ENCODE results near the gene COMP.

The COMP gene

DNA sequence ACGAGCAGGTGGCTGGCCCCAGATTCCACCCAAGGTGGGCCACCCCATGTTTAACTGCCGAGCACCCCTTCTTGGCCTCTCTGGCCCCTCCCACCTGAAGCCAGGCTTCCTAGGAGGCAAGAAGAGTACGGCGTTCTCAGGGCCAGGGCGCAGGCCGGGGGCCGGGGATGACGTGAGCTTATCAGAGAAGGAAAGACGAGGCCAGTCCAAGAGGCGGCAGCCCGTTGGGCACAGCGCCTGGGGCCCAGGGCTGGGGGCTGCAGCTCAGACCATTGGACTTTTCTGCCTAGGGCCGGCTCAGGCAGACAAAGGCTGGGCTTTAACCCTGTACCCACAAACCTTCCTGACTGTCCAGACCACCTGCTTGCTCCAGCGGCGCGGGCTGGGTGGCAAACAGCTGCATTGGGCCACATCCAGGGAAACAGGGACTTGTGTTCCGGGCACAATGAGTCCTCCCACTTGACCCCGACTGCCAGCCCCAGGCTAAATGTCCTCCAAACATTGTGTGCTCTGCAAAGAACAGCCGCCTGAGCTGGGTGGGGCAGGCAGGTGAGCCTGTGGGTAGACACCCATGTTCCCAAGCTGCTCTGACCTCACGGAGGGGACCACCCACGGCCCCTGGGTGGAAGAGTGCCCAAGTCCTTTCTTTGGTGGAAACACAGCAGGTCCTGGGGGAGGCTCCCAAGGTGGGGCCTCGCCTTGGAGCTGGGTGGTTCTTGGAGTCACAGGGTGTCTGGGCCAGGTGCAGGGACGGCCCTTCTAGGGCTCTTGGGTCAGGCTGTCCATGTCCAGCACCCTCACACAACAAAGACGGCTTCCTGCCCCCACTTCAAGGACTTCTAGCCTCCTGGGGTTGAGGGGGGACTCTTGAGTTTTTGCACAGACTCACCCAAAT, 21.9 kb downstream of the COMP start:
- no peak for DNase-seq

DNA sequence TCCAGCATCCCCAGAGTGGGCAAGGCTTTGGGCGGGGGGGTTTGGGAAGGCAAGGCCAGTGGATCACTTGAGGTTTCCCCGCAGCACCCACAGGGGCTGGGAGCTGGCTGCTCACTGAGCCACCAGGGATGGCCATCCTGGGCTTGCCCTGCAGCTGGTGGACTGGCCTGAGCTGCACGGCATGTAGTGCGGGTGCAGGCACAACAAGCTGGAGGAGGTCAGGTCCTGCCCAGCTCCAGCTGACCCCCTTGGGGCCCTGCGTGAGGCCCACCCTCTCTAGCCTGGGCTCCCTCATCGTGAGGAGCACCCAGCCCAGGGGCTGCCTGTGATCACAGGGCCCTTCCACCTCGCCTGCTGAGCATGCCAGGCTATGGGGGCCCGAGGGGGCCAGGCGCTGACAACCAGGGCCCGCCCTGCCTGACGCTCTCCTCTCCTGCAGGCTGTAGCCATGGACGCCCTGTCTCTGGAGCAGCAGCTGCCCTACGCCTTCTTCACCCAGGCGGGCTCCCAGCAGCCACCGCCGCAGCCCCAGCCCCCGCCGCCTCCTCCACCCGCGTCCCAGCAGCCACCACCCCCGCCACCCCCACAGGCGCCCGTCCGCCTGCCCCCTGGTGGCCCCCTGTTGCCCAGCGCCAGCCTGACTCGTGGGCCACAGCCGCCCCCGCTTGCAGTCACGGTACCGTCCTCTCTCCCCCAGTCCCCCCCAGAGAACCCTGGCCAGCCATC, 22.9 kb downstream of the COMP start:
- DNase-seq: no peak

DNA sequence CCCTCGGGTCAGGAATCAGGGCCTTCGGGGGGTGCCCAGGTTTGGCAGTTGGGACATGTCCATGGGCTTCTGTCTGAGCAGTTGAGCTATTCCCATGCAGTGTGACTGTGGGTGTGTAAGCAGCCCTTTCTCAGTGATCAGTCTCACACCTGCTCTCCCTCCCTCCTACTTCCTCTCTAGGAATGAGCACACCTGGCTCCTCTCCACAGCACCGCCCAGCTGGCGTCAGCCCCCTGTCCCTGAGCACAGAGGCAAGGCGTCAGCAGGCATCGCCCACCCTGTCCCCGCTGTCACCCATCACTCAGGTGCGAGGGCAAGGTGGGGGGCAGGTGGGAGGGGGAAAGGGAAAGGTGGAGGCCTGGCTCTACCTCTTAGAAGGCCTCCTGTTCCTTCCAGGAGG, 25.9 kb downstream of the COMP start:
- no peak for DNase-seq

DNA sequence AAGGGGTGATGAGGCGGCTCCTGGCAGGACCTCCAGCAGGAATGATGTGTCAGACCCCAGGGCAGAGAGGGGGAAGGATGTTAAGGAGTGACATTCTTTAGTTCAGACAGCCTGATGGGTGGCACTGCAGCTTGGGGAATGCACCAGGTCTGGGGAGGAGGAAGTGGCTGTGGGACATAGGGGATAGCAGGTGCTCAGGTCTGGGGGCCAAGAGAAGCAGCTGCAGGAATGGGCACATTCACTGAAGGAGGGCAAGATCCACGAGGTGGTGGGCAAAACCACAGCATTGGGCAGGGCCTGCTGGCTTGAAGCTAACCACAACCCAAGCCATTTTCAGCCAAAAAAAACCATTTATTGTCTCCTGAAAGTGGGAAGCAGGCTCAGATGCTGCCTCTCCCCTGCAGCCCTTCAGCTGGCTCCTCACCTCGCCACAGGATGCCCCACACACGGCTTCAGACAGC, 26.5 kb downstream of the COMP start:
- peak; percentile 31 for DNase-seq

DNA sequence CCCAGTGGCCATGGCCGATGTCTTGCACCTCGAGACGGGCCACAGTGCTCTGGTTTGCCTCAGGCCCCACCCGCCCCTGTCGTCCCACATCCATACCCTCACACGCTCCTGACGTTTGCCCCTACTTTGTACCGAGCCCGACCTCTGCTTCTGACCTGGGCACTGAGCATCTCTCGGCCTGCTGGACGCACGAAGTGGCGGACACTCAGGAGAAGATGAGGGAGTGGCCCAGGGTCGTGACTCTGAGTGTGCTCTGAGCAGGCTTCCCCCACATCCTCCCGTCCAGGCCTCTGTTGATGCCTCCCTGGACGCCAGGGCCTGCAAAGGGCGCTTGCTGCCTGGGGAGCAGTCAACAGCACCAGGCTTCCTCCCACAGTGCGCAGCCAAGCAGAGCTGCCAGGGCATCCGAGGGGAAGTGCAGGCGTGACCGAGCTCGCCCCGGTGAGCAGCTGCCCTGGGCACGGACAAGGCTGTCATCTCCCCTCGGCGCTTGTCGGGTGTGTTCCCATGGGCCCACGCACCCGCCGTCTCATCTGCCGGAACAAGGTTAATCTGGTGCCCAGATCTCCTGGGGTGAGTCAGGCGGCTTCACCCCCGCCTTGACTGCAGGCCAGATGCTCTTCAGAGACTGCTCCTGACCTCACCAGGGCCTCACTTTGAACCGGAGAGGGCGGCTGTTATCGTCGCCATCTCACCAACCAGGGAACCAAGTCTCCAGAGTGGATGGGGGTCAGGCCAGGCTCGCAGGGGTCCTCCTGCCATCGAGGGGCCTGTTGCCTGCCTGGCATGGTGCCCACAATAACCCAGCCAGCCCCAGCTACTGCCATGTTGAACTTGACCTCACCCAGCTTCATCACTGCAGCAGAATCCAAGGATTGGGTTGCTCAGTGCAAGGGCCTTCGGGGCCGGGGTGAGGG, 27.2 kb downstream of the COMP start:
- peak; percentile 59 for DNase-seq

GRCh38 chr19:18762125-18763023, 28.7 kb downstream of the COMP start:
- DNase-seq: peak; percentile 44

- DNase-seq: no peak
Observed at GRCh38 chr19:18761531-18762110, 29.5 kb downstream of the COMP start.

GRCh38 chr19:18760440-18761383, 30.4 kb downstream of the COMP start:
- DNase-seq: no peak

DNA sequence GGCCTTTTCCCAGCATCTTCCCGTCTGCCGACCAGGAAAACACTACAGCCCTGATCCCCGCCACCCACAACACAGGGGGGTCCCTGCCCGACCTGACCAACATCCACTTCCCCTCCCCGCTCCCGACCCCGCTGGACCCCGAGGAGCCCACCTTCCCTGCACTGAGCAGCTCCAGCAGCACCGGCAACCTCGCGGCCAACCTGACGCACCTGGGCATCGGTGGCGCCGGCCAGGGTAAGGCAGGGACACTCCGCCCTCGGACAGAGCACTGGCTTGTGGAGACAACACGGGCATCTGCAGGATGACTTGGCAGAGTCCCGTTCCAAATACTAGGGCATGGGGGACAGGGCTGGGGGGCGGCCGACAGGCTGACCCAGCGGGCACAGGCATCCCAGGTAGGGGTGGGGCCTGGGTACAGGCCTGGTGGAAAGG, 31.1 kb downstream of the COMP start:
- DNase-seq: no peak

DNA sequence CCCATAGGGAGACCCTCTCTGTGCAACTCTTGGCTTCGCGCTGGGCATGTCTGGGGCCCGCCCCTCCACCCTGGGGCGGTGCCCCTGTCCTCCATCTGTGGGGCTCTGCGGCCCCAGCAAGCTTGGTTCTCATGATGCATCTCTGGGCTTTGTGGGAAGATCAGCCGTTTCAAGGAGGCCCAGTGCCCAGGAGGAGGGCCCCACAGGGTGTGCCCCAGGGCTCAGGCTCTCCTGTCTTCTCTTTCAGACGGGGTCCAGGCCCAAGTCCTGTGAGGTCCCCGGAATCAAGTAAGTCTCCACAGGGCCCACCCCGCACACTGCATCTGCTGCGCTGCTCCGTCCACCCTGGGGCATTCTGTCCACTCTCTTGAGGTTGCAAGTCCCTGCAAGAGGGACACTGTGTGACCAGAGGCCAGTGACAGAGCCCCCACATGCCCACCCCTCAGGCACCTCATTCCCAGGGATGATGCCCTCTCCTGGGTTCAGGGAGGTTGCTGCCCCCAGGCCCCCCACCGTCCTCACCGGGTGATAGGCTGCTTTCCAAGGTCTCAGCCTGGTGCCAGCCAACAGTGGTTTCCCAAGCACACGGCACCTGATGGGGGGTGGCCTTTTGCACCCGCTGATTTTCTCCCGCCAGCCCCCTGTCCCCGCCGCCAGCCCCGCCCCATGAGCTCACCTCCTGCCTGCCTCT, 31.7 kb downstream of the COMP start:
- DNase-seq: no peak

GRCh38 chr19:18756896-18757295, 34.2 kb downstream of the COMP start:
- DNase-seq: no peak

GRCh38 chr19:18754501-18754900, 36.6 kb downstream of the COMP start:
- no peak for DNase-seq

DNA sequence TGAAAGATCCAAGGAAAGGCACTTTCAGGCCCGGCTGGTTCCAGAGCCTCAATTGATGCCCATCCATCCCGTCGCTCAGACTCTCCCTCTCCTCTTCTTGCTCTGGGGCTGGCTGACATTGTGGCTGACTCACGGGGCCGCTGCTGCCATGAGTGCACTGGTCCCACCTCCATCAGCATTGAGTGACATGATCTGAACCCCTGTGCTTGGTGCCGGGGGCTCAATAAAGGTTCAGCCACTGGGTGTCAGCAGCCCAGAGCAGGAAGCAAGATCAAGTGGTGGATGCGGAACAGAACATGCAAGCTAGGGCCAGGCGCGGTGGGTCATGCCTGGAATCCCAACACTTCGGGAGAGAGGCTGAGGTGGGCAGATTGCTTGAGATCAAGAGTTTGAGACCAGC, 39.5 kb downstream of the COMP start:
- DNase-seq: no peak

GRCh38 chr19:18750295-18750970, 40.7 kb downstream of the COMP start:
- DNase-seq: no peak

DNA sequence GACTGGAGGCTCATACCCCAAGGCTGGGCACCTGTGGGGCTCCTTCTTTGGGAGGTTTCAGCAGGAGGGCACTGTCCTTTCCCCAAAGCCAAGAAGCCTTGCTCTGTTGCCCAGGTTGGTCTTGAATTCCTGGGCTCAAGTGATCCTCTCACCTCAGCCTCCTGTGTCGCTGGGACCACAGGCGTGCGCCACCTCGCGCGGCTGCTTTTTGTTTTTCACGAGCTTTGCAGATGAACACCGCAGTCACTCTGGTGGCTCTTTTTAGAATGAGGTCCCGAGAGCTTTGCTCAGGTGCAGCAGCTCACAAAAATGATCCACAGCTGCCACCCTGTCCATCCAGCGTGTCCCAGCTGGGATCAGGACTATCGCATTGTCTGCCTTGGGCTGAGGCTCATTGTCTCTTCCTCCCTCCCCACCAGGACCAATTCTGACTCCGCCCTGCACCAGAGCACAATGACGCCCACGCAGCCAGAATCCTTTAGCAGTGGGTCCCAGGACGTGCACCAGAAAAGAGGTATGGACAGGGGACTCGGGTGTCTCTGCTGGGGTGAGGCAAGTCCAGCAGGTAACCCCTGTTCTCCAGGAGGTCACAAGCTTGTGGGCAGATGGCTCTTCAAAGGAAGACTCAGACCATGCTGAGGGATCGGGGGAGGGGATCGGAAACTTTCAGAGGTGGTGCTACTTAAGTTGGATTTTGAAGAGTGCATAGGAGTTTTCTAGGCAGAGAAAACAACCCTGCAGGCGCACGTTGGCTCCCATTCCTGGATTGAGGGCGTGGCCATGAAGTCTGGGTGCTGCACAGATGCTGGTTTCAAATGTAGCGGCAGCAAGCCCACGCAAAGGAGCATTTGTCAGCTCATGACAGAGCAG, 41.5 kb downstream of the COMP start:
- no peak for DNase-seq

DNA sequence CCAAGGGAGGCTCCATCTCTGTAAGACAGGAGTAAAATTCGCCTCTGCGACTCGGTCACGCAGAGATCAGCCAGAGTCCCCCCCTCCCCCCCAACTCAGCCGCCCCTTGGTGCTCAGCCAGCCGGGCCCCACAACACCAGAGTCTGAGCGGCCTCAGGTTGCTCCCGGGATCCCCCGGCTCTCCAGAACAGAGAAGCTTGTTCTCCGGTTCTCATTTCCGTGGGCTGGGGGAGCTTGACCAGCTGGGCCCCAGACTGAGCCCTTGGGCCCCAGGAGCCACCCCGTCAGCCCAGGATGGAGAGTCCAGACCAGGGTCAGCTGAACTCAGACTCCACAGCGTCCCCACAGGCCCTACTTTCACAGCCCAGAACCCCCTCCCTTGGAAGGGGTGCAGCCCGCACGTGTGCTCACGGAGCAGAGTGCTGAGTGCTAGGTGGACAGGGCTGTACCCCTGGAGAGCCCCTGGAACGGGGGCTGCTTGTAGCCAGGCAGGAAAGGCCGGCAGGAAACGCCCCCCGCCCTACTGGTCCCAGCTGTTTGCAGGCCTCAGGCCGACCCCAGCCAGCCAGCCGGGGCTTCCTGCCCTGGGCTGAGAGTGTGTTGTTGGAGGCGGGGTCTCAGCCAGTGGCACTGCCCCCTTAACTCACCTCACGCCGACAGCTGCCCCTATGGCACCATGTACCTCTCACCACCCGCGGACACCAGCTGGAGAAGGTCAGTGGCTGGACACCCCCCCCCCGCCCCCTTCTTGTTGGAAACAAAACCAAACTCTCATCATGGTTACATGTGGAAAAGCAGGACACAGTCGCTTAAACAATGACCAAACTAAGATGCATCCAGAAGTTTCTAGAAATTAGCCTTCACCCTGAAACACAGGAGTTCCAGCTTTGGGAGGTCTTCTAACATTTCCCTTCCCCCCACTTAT, 44.4 kb downstream of the COMP start:
- DNase-seq: no peak

DNA sequence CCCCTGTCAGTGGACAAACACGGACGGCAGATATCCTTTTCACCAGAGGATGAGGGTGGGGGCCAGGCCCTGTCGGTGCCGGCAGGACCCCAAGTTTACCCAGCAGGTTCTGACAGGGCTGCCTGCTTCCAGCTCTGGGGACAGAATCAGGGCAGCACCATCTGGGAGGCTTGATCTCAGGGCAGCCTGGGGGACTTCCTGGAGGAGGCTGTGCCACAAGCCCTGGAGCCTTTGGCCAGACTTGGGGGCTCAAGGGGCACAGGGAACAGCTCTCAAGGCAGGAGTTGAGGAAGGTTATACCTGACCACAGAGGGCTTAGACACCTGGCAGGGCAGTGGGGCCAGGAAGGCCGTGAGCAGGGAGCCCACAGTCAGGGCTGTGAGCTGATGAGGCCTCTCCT, 45.2 kb downstream of the COMP start:
- DNase-seq: no peak
